GM12878 (cell line): ENCODE measurements around the gene FAM3B. TPM values are rescaled to one million over a fixed set of nuclear protein-coding genes. Genes with fewer than 3 reads are reported as not detected.

Source experiments
- BCL11A ChIP-seq: IDR thresholded peaks from 2 replicates; pipeline ENCODE4 v1.6.1; 2011; ENCODE audit warnings: low read depth, low read length
- CEBPB ChIP-seq, 2 experiments: fragments of 150-350 bp in 1 of 2; IDR thresholded peaks; 2 replicates each; pipeline ENCODE4 v1.6.1; 2012 to 2014; ENCODE audit warnings: low read depth in 2 of 2, low read length in 2 of 2, borderline replicate concordance in 1 of 2, inconsistent platforms in 1 of 2
- E4F1 ChIP-seq: fragments of 450-650 bp; IDR thresholded peaks from 2 replicates; pipeline ENCODE4 v1.6.1; 2018; ENCODE audit warnings: borderline replicate concordance, mild to moderate bottlenecking; ENCODE audit not compliant: partially characterized antibody
- KLF5 ChIP-seq: fragments of 450-650 bp; IDR thresholded peaks from 2 replicates; pipeline ENCODE4 v1.6.1; 2014; ENCODE audit warnings: mild to moderate bottlenecking; ENCODE audit not compliant: partially characterized antibody
- MEF2A ChIP-seq: IDR thresholded peaks from 2 replicates; pipeline ENCODE4 v1.6.1; 2011; ENCODE audit warnings: low read depth, mild to moderate bottlenecking, low read length, moderate library complexity; ENCODE audit not compliant: insufficient read depth
- MTA2 ChIP-seq: fragments of 450-650 bp; IDR thresholded peaks from 2 replicates; pipeline ENCODE4 v1.6.1; 2016; ENCODE audit warnings: low read depth, mild to moderate bottlenecking, moderate library complexity
- MYC ChIP-seq: IDR thresholded peaks from 2 replicates; pipeline ENCODE4 v1.6.1; 2011; ENCODE audit warnings: mild to moderate bottlenecking, low read length, moderate library complexity, inconsistent platforms; ENCODE audit not compliant: insufficient read depth, insufficient replicate concordance, insufficient read length, severe bottlenecking
- NKRF ChIP-seq: fragments of 450-650 bp; conservative IDR thresholded peaks from 2 replicates; pipeline ENCODE4 v1.6.1; 2017; ENCODE audit warnings: mild to moderate bottlenecking, moderate library complexity
- PKNOX1 ChIP-seq: fragments of 450-650 bp; IDR thresholded peaks from 2 replicates; pipeline ENCODE4 v1.6.1; 2016; ENCODE audit warnings: mild to moderate bottlenecking
- POLR2A ChIP-seq: IDR thresholded peaks from 2 replicates; pipeline ENCODE4 v1.6.1; 2011; ENCODE audit warnings: low read depth, mild to moderate bottlenecking, low read length
- SRF ChIP-seq, 2 experiments: IDR thresholded peaks; 2 replicates each; pipeline ENCODE4 v1.6.1; 2011; ENCODE audit warnings: low read depth in 2 of 2, low read length in 2 of 2, mild to moderate bottlenecking in 1 of 2, moderate library complexity in 1 of 2
- SUPT20H ChIP-seq: IDR thresholded peaks from 2 replicates; pipeline ENCODE4 v1.6.1; 2011; ENCODE audit warnings: low read depth, mild to moderate bottlenecking, low read length, moderate library complexity, borderline replicate concordance; ENCODE audit not compliant: control insufficient read depth
- ZBTB4 ChIP-seq: fragments of 450-650 bp; formaldehyde crosslinking; IDR thresholded peaks from 2 replicates; pipeline ENCODE4 v1.4.0; 2022; ENCODE audit warnings: mild to moderate bottlenecking, moderate library complexity
- ZBTB40 ChIP-seq: fragments of 450-650 bp; IDR thresholded peaks from 2 replicates; pipeline ENCODE4 v1.6.1; 2016; ENCODE audit warnings: mild to moderate bottlenecking, moderate library complexity, borderline replicate concordance
- polyA plus RNA-seq, 11 experiments: library from polyadenylated mRNA; depleted of rRNA in 4 of 11; unstranded in 6 of 11; stranded (reverse) in 5 of 11; fragments of >200 nt; fragmentation: Nextera tagmentation in 4 of 11; fragmentation: Illumina TruSeq in 1 of 11; extraction: Ambion mirVana in 4 of 11; extraction: Trizol in 1 of 11; gene quantifications; 1 replicate in 1 of 11; 2 replicates in 10 of 11; pipeline versions ENCODE4 v1.2.1 to v1.2.3, GENCODE V29; 2011 to 2016; ENCODE audit warnings: inconsistent platforms in 2 of 11, missing spikeins in 2 of 11, low read depth in 1 of 11
- total RNA-seq, 4 experiments: library from RNA; depleted of rRNA in 3 of 4; stranded (reverse); fragments of >200 nt in 3 of 4; fragmentation: Illumina TruSeq in 1 of 4; extraction: Trizol in 1 of 4; gene quantifications; 2 replicates each; pipeline versions ENCODE4 v1.2.1 to v1.2.3, GENCODE V29; 2013 to 2021

The FAM3B gene
- total and polyA plus RNA-seq, 10 of the 15 experiments (the other 5 are each of a cell fraction or from before 2014, with no cell fraction given): 0.12 TPM; not detected in 9

GRCh38 chr21:41361786-41362604 lies 45.4 kb downstream of the FAM3B start, which contains the start of gene MX2 (continued):
- TF ChIP-seq SRF (IDR thresholded peaks at IDR 0.05; ENCODE audit: low read depth in 2 of 2, low read length in 2 of 2): 0 out of 4 replicates have a peak, but pooled peaks of 1 of the 2 experiments have one; percentile 38
- TF ChIP-seq BCL11A: peak; percentile 72
- no peak for TF ChIP-seq CEBPB (IDR thresholded peaks at IDR 0.05; ENCODE audit: borderline replicate concordance in 1 of 2, low read depth in 2 of 2, low read length in 2 of 2)
- TF ChIP-seq POLR2A: peak; percentile 71
- TF ChIP-seq E4F1: no peak
- 0 out of 2 replicates have a peak, but pooled peaks have one; percentile 38 for TF ChIP-seq MEF2A
- no peak for TF ChIP-seq SUPT20H
- TF ChIP-seq NKRF: peak; percentile 23; the same call in 1 of the 2 replicates
- TF ChIP-seq MYC: no peak
- no peak for TF ChIP-seq KLF5
- TF ChIP-seq PKNOX1: no peak
- TF ChIP-seq ZBTB4 (CRISPR knock-in tag): no peak
- peak; percentile 89 for TF ChIP-seq MTA2
- TF ChIP-seq ZBTB40: no peak
